IMR-90 (cell line): Measurements from ENCODE around the gene HYAL3.

ENCODE experiments used
- BHLHE40 ChIP-seq: fragments of 150-350 bp; IDR thresholded peaks from 2 replicates; pipeline ENCODE4 v1.6.1; 2016; ENCODE audit warnings: mild to moderate bottlenecking, low read depth, low read length
- CEBPB ChIP-seq: IDR thresholded peaks from 2 replicates; pipeline ENCODE4 v1.6.1; 2012; ENCODE audit warnings: low read depth, low read length, improper control_type of control experiment
- CHD1 ChIP-seq: IDR thresholded peaks from 2 replicates; pipeline ENCODE4 v1.6.1; 2012; ENCODE audit warnings: low read depth, low read length, improper control_type of control experiment
- ELK1 ChIP-seq: fragments of 150-350 bp; IDR thresholded peaks from 2 replicates; pipeline ENCODE4 v1.6.1; 2016; ENCODE audit warnings: low read depth, mild to moderate bottlenecking, low read length, moderate library complexity, borderline replicate concordance
- FOS ChIP-seq: fragments of 150-350 bp; IDR thresholded peaks from 2 replicates; pipeline ENCODE4 v1.6.1; 2016; ENCODE audit warnings: low read depth, low read length
- MAZ ChIP-seq: IDR thresholded peaks from 2 replicates; pipeline ENCODE4 v1.6.1; 2012; ENCODE audit warnings: low read depth, mild to moderate bottlenecking, low read length, improper control_type of control experiment, moderate library complexity, borderline replicate concordance
- MXI1 ChIP-seq: IDR thresholded peaks from 2 replicates; pipeline ENCODE4 v1.6.1; 2012; ENCODE audit warnings: low read depth, mild to moderate bottlenecking, low read length, moderate library complexity, borderline replicate concordance
- NFE2L2 ChIP-seq: fragments of 150-350 bp; IDR thresholded peaks from 2 replicates; pipeline ENCODE4 v1.6.1; 2016; ENCODE audit warnings: low read depth, mild to moderate bottlenecking, low read length
- POLR2A ChIP-seq: IDR thresholded peaks from 2 replicates; pipeline ENCODE4 v1.6.1; 2012; ENCODE audit warnings: mild to moderate bottlenecking, low read depth, low read length
- RAD21 ChIP-seq: IDR thresholded peaks from 2 replicates; pipeline ENCODE4 v1.6.1; 2012; ENCODE audit warnings: low read length, improper control_type of control experiment
- RCOR1 ChIP-seq: IDR thresholded peaks from 2 replicates; pipeline ENCODE4 v1.6.1; 2012; ENCODE audit warnings: mild to moderate bottlenecking, low read length, improper control_type of control experiment; ENCODE audit not compliant: insufficient replicate concordance
- RFX5 ChIP-seq: IDR thresholded peaks from 2 replicates; pipeline ENCODE4 v1.8.0; 2012; ENCODE audit warnings: low read depth, mild to moderate bottlenecking, low read length, moderate library complexity
- SMC3 ChIP-seq: fragments of 150-350 bp; IDR thresholded peaks from 2 replicates; pipeline ENCODE4 v1.6.1; 2016; ENCODE audit warnings: low read depth, mild to moderate bottlenecking, antibody characterized with exemption, low read length, moderate library complexity
- TF ChIP-seq, protein P1 (sequence below): conservative IDR thresholded peaks from 2 replicates; pipeline ENCODE4 v1.5.1; 2012; ENCODE audit warnings: mild to moderate bottlenecking, low read depth, low read length, improper control_type of control experiment

- no peak for TF ChIP-seq POLR2A
- TF ChIP-seq, protein P1, sequence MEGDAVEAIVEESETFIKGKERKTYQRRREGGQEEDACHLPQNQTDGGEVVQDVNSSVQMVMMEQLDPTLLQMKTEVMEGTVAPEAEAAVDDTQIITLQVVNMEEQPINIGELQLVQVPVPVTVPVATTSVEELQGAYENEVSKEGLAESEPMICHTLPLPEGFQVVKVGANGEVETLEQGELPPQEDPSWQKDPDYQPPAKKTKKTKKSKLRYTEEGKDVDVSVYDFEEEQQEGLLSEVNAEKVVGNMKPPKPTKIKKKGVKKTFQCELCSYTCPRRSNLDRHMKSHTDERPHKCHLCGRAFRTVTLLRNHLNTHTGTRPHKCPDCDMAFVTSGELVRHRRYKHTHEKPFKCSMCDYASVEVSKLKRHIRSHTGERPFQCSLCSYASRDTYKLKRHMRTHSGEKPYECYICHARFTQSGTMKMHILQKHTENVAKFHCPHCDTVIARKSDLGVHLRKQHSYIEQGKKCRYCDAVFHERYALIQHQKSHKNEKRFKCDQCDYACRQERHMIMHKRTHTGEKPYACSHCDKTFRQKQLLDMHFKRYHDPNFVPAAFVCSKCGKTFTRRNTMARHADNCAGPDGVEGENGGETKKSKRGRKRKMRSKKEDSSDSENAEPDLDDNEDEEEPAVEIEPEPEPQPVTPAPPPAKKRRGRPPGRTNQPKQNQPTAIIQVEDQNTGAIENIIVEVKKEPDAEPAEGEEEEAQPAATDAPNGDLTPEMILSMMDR: no peak
- TF ChIP-seq NFE2L2: no peak
- TF ChIP-seq CHD1: no peak
- TF ChIP-seq RAD21: no peak
- no peak for TF ChIP-seq BHLHE40
- TF ChIP-seq RFX5: no peak
- no peak for TF ChIP-seq MAZ
- no peak for TF ChIP-seq CEBPB
- no peak for TF ChIP-seq ELK1
- no peak for TF ChIP-seq MXI1
- TF ChIP-seq SMC3: no peak
- no peak for TF ChIP-seq FOS
- no peak for TF ChIP-seq RCOR1
Measured at GRCh38 chr3:50345008-50345407, 45.8 kb upstream of the HYAL3 start.
